HCT116 (cell line): ENCODE measurements around the gene SEPTIN11. TPM values are rescaled to one million over a fixed set of nuclear protein-coding genes. Genes with fewer than 3 reads are reported as not detected.

ENCODE experiments used
- ATAC-seq: fragments of 200-7000 bp; cut with Tn5 transposase; 2 replicates; pipeline ENCODE4 v1.9.1; 2020; ENCODE audit warnings: mild to moderate bottlenecking, moderate library complexity
- BruUV-seq: library from RNA; stranded (reverse); fragments of 400-500 nt; replicated peaks from 2 replicates; lab custom pipeline; 2021; lab: Mats Ljungman, UMichigan
- CTCF ChIA-PET: fragments of 300-600 bp; sonication (Branson Sonifier 250); formaldehyde crosslinking; loops from one replicate; lab custom pipeline; 2021; ENCODE audit warnings: antibody characterized with exemption; lab: Charles Lee
- POLR2A ChIA-PET: fragments of 300-600, 350-600 bp; sonication (Branson Sonifier 250); formaldehyde crosslinking; loops from one replicate; lab custom pipeline; 2021; ENCODE audit warnings: antibody characterized with exemption; lab: Charles Lee
- RAD21 ChIA-PET, 2 experiments: fragments of 300-600 bp; sonication (Branson Sonifier 250); formaldehyde crosslinking; loops; one replicate each; lab custom pipeline; 2023; ENCODE audit warnings: low total read pairs in 2 of 2; ENCODE audit not compliant: uncharacterized antibody in 2 of 2, unreplicated experiment in 2 of 2, low non-redundant PET in 1 of 2; lab: Charles Lee
- DNase-seq: peaks from one replicate; pipeline ENCODE4 v3.0.0-alpha.2; 2010; ENCODE audit warnings: low read depth, low spot score
- H2AFZ ChIP-seq: fragments of 200-600 bp; shearing (Covaris generic), sonication (generic); 2 replicates; pipeline ENCODE4 v1.6.1; 2017; ENCODE audit warnings: low read depth, mixed run types, mixed read lengths, antibody characterized with exemption, low read length; ENCODE audit not compliant: poor library complexity, severe bottlenecking
- H3K27ac ChIP-seq: 2 replicates; pipeline ENCODE4 v1.5.1; 2012; ENCODE audit warnings: low read depth, low read length
- H3K27me3 ChIP-seq: fragments of 200-600 bp; sonication (generic); 2 replicates; pipeline ENCODE4 v1.6.1; 2016; ENCODE audit warnings: mixed run types, low read length, mixed read lengths; ENCODE audit not compliant: insufficient read depth
- H3K36me3 ChIP-seq, 2 experiments: fragments of 200-500 bp in 1 of 2; fragments of 200-600 bp in 1 of 2; sonication (Bioruptor generic) in 1 of 2; sonication (generic) in 1 of 2; 2 replicates each; pipeline versions ENCODE4 v1.5.1 to v1.6.1; 2014 to 2016; ENCODE audit warnings: low read length in 2 of 2, inconsistent platforms in 1 of 2, mixed read lengths in 1 of 2, mixed run types in 1 of 2; ENCODE audit not compliant: insufficient read depth in 2 of 2, control insufficient read depth in 1 of 2
- H3K4me1 ChIP-seq, 2 experiments: fragments of 200-600 bp in 1 of 2; sonication (generic) in 1 of 2; 2 replicates each; pipeline versions ENCODE4 v1.5.1 to v1.6.1; 2012 to 2017; ENCODE audit warnings: low read length in 2 of 2, inconsistent platforms in 1 of 2, mild to moderate bottlenecking in 1 of 2, mixed read lengths in 1 of 2, mixed run types in 1 of 2, moderate library complexity in 1 of 2; ENCODE audit not compliant: insufficient read depth in 2 of 2, control insufficient read depth in 1 of 2
- H3K4me2 ChIP-seq: fragments of 200-600 bp; sonication (generic); 2 replicates; pipeline ENCODE4 v1.6.1; 2017; ENCODE audit warnings: mixed run types, low read length, mixed read lengths
- H3K4me3 ChIP-seq, 2 experiments: fragments of 200-600 bp in 1 of 2; sonication (generic) in 1 of 2; replicated peaks in 1 of 2; 2 replicates each; pipeline ENCODE4 v1.5.1; 2011 to 2016; ENCODE audit warnings: low read length in 2 of 2, control low read depth in 1 of 2, low read depth in 1 of 2, mild to moderate bottlenecking in 1 of 2, mixed read lengths in 1 of 2, mixed run types in 1 of 2
- H3K79me2 ChIP-seq: fragments of 200-600 bp; sonication (generic); 2 replicates; pipeline ENCODE4 v1.6.1; 2017; ENCODE audit warnings: mild to moderate bottlenecking, mixed run types, low read length, moderate library complexity, mixed read lengths; ENCODE audit not compliant: insufficient read depth
- H3K9ac ChIP-seq: fragments of 200-600 bp; sonication (generic); 2 replicates; pipeline ENCODE4 v1.6.1; 2016; ENCODE audit warnings: low read length, mixed read lengths
- H3K9me2 ChIP-seq: fragments of 200-600 bp; sonication (generic), shearing (Covaris generic); 2 replicates; pipeline ENCODE4 v1.6.1; 2017; ENCODE audit warnings: mixed run types, mild to moderate bottlenecking, moderate library complexity; ENCODE audit not compliant: insufficient read depth
- H3K9me3 ChIP-seq, 2 experiments: fragments of 200-500 bp in 1 of 2; fragments of 200-600 bp in 1 of 2; sonication (Bioruptor generic) in 1 of 2; sonication (generic) in 1 of 2; 2 replicates each; pipeline ENCODE4 v1.6.1; 2014 to 2017; ENCODE audit warnings: low read length in 2 of 2, mixed read lengths in 2 of 2, inconsistent platforms in 1 of 2, low read depth in 1 of 2, mild to moderate bottlenecking in 1 of 2, mixed run types in 1 of 2, moderate library complexity in 1 of 2; ENCODE audit not compliant: control insufficient read depth in 1 of 2, insufficient read depth in 1 of 2
- H4K20me1 ChIP-seq: fragments of 200-600 bp; sonication (generic), shearing (Covaris generic); 2 replicates; pipeline ENCODE4 v1.6.1; 2017; ENCODE audit warnings: mixed run types, mild to moderate bottlenecking, moderate library complexity; ENCODE audit not compliant: insufficient read depth
- CTCF ChIP-seq, 3 experiments: fragments of 200-600 bp in 1 of 3; sonication (generic) in 1 of 3; IDR thresholded peaks in 2 of 3; conservative IDR thresholded peaks in 1 of 3; 2 replicates each; pipeline ENCODE4 v1.5.1; 2012 to 2017; ENCODE audit warnings: low read depth in 2 of 3, low read length in 2 of 3, antibody characterized with exemption in 1 of 3, borderline replicate concordance in 1 of 3, control low read depth in 1 of 3, mild to moderate bottlenecking in 1 of 3, mixed read lengths in 1 of 3, mixed run types in 1 of 3, moderate library complexity in 1 of 3; ENCODE audit not compliant: insufficient read depth in 1 of 3
- EZH2phosphoT487 ChIP-seq: fragments of 200-600 bp; IDR thresholded peaks from 2 replicates; pipeline ENCODE4 v1.6.1; 2018; ENCODE audit warnings: antibody characterized with exemption, borderline replicate concordance
- REST ChIP-seq: IDR thresholded peaks from 2 replicates; pipeline ENCODE4 v1.6.1; 2012; ENCODE audit warnings: low read depth
- SRF ChIP-seq: IDR thresholded peaks from 2 replicates; pipeline ENCODE4 v1.6.1; 2012; ENCODE audit warnings: low read depth
- intact Hi-C: fragments of 100-400 bp; cut with micrococcal nuclease; formaldehyde crosslinking; loops from 2 replicates; pipeline ENCODE4 v1.10.0; 2022
- total RNA-seq: library from RNA; stranded (reverse); gene quantifications from one replicate; pipeline ENCODE4 v1.2.1, GENCODE V29; 2021; ENCODE audit not compliant: unreplicated experiment
- TF ChIP-seq, protein P1 (sequence below): IDR thresholded peaks from 2 replicates; pipeline ENCODE4 v1.6.1; 2011; ENCODE audit warnings: mild to moderate bottlenecking, low read length, moderate library complexity; ENCODE audit not compliant: insufficient replicate concordance; ENCODE audit errors: extremely low read depth

Gene SEPTIN11
- total RNA-seq, 1 experiment from 2014 or later: 94.4 TPM

DNA sequence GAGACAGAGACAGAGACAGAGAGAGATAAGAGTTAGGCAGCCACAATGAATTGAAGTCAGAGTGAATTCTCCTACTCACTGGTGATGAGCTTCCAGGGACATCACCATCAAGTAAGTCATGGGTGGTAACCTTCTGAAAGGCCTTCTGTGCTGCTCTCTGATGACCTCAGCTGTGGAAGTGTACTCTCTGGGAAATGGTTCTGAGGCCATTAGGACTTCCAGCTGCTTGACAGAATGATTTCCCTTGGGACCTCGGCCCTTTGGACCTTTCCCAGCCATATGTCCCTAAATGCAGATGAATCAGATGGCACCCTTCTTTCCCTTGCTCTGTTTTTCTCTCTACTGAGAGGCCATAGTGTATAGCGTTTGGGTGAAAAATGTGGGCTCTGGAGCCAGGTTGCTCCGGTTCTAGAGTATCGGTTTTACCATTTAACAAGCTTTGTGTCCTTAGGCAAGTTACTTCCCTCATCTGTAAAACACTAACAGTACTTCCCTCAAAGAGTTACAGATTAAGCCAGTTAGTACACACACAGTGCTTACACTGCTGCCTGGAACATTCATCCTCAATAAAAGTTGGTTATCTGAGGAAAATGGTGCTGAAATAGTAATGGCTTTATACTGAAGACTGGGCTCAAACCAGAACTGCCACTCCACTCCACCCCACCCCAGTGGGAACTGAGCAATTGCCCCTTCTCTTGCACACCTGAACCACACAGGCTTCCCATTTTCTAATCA, 7.6 kb downstream of the SEPTIN11 start (continued):
- no peak for TF ChIP-seq REST

- TF ChIP-seq, protein P1, sequence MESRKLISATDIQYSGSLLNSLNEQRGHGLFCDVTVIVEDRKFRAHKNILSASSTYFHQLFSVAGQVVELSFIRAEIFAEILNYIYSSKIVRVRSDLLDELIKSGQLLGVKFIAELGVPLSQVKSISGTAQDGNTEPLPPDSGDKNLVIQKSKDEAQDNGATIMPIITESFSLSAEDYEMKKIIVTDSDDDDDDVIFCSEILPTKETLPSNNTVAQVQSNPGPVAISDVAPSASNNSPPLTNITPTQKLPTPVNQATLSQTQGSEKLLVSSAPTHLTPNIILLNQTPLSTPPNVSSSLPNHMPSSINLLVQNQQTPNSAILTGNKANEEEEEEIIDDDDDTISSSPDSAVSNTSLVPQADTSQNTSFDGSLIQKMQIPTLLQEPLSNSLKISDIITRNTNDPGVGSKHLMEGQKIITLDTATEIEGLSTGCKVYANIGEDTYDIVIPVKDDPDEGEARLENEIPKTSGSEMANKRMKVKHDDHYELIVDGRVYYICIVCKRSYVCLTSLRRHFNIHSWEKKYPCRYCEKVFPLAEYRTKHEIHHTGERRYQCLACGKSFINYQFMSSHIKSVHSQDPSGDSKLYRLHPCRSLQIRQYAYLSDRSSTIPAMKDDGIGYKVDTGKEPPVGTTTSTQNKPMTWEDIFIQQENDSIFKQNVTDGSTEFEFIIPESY: no peak
- TF ChIP-seq EZH2phosphoT487 (no peak), SRF (no peak), CTCF (IDR thresholded peaks at IDR 0.05 in 2 of 3, conservative IDR thresholded peaks at IDR 0.05 in 1 of 3; ENCODE audit: borderline replicate concordance in 1 of 3, insufficient read depth in 1 of 3, low read depth in 2 of 3, low read length in 2 of 3) (no peak)
- TF ChIP-seq, all 23 proteins: peak for 0
- Histone ChIP-seq H3K9ac (no peak overlapping the region), H3K4me3 (no peak overlapping the region), H2AFZ (no peak overlapping the region), H4K20me1 (no peaks in the 10 kb centered on the region), H3K36me3 (no peaks in the 10 kb centered on the region), H3K27me3 (no peaks in the 10 kb centered on the region), H3K9me2 (no peaks in the 10 kb centered on the region), H3K79me2 (peaks cover 89% of the 10 kb centered on the region), H3K4me1 (no peaks in the 10 kb centered on the region), H3K27ac (no peak overlapping the region), H3K9me3 (no peaks in the 10 kb centered on the region), H3K4me2 (no peak overlapping the region)
- intact Hi-C loops: no loop called here
- ChIA-PET CTCF (no interaction called here), POLR2A (no interaction called here), RAD21 (no interaction called here)
- no TSS peak for BruUV-seq
- ATAC-seq (no peak), DNase-seq (no peak)
Observed at GRCh38 chr4:76958891-76959290, 9.3 kb downstream of the SEPTIN11 start.
